GM23338 (cell line): ENCODE measurements around the gene SETD1B. TPM values are rescaled to one million over a fixed set of nuclear protein-coding genes. Genes with fewer than 3 reads are reported as not detected.

Source experiments
- EZH2phosphoT487 ChIP-seq: fragments of 200-600 bp; sonication (generic); IDR thresholded peaks from one replicate; pipeline ENCODE4 v1.8.1; 2018; ENCODE audit warnings: antibody characterized with exemption; ENCODE audit not compliant: unreplicated experiment
- NANOG ChIP-seq: IDR thresholded peaks from 2 replicates; pipeline ENCODE4 v1.6.1; 2016; ENCODE audit warnings: antibody characterized with exemption, borderline replicate concordance
- ZNF114 ChIP-seq: fragments of 250-450 bp; sonication (Bioruptor Pico); IDR thresholded peaks from 2 replicates; pipeline ENCODE4 v1.5.0; 2020; ENCODE audit warnings: mild to moderate bottlenecking, moderate library complexity
- polyA plus RNA-seq: library from polyadenylated mRNA; unstranded; fragments of >200 nt; fragmentation: Nextera tagmentation; extraction: Ambion mirVana; gene quantifications from 2 replicates; pipeline ENCODE4 v1.2.1, GENCODE V29; 2016
- total RNA-seq: library from RNA; depleted of rRNA; stranded (reverse); fragments of >200 nt; shearing (Covaris generic); gene quantifications from 2 replicates; pipeline ENCODE4 v1.2.3, GENCODE V29; 2014
- TF ChIP-seq, protein P1 (sequence below): fragments of 250-450 bp; sonication (Bioruptor Pico); IDR thresholded peaks from 2 replicates; pipeline ENCODE4 v1.5.0; 2020; ENCODE audit warnings: mild to moderate bottlenecking, moderate library complexity
- TF ChIP-seq, protein P2 (sequence below): IDR thresholded peaks from one replicate; pipeline ENCODE4 v1.6.1; 2018; ENCODE audit warnings: antibody characterized with exemption; ENCODE audit not compliant: unreplicated experiment

SETD1B gene
- total and polyA plus RNA-seq, 2 experiments from 2014 or later, result 3.1 to 8.7 TPM

DNA sequence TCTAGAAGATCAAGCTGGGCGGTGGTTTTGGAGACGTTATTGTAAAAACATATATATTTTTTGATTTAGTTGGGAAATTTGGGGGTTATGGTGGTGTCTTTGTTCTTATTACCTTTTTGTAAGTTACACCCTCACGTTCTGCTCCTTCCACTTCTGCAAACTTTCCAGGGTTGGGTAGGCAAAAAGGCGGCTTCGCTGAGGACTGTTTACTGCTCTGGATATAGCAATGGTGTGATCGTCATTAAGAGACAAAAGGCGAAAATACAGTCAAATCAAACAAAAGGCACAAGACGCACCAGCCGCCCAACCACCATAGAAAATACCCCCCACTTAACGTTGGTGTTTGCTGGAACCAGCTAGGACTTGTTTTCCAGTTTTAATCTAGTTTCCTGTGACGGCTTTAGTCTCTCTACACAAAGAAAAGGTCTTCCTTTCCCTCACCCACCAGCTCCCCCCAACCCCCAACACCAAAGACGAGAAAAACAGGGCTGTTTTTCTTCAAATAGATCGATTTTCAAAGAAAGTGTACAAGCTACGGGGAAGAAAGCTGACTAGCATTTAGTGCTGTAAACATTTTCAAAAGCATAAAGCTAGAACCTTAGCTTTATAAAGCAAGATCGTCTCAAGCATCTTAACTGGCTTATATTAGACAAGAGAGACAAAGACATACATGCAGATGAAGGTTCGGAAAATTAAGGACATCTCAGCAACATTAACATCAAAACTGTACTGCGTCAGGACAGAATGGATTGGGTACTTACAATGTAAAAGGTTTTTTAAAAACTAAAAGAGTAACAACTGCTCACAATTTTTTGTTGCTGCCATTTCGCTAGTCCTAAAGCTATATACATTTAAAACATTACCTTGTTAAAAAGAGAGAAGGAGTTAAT is 2.0 kb upstream of the SETD1B start (continued):
- TF ChIP-seq, protein P1, sequence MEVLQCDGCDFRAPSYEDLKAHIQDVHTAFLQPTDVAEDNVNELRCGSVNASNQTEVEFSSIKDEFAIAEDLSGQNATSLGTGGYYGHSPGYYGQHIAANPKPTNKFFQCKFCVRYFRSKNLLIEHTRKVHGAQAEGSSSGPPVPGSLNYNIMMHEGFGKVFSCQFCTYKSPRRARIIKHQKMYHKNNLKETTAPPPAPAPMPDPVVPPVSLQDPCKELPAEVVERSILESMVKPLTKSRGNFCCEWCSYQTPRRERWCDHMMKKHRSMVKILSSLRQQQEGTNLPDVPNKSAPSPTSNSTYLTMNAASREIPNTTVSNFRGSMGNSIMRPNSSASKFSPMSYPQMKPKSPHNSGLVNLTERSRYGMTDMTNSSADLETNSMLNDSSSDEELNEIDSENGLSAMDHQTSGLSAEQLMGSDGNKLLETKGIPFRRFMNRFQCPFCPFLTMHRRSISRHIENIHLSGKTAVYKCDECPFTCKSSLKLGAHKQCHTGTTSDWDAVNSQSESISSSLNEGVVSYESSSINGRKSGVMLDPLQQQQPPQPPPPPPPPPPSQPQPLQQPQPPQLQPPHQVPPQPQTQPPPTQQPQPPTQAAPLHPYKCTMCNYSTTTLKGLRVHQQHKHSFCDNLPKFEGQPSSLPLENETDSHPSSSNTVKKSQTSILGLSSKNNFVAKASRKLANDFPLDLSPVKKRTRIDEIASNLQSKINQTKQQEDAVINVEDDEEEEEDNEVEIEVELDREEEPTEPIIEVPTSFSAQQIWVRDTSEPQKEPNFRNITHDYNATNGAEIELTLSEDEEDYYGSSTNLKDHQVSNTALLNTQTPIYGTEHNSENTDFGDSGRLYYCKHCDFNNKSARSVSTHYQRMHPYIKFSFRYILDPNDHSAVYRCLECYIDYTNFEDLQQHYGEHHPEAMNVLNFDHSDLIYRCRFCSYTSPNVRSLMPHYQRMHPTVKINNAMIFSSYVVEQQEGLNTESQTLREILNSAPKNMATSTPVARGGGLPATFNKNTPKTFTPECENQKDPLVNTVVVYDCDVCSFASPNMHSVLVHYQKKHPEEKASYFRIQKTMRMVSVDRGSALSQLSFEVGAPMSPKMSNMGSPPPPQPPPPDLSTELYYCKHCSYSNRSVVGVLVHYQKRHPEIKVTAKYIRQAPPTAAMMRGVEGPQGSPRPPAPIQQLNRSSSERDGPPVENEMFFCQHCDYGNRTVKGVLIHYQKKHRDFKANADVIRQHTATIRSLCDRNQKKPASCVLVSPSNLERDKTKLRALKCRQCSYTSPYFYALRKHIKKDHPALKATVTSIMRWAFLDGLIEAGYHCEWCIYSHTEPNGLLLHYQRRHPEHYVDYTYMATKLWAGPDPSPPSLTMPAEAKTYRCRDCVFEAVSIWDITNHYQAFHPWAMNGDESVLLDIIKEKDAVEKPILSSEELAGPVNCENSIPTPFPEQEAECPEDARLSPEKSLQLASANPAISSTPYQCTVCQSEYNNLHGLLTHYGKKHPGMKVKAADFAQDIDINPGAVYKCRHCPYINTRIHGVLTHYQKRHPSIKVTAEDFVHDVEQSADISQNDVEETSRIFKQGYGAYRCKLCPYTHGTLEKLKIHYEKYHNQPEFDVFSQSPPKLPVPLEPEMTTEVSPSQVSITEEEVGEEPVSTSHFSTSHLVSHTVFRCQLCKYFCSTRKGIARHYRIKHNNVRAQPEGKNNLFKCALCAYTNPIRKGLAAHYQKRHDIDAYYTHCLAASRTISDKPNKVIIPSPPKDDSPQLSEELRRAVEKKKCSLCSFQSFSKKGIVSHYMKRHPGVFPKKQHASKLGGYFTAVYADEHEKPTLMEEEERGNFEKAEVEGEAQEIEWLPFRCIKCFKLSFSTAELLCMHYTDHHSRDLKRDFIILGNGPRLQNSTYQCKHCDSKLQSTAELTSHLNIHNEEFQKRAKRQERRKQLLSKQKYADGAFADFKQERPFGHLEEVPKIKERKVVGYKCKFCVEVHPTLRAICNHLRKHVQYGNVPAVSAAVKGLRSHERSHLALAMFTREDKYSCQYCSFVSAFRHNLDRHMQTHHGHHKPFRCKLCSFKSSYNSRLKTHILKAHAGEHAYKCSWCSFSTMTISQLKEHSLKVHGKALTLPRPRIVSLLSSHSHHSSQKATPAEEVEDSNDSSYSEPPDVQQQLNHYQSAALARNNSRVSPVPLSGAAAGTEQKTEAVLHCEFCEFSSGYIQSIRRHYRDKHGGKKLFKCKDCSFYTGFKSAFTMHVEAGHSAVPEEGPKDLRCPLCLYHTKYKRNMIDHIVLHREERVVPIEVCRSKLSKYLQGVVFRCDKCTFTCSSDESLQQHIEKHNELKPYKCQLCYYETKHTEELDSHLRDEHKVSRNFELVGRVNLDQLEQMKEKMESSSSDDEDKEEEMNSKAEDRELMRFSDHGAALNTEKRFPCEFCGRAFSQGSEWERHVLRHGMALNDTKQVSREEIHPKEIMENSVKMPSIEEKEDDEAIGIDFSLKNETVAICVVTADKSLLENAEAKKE (CRISPR knock-in tag), result no peak
- TF ChIP-seq EZH2phosphoT487 (no peak), NANOG (no peak), ZNF114 (no peak)
- TF ChIP-seq, protein P2, sequence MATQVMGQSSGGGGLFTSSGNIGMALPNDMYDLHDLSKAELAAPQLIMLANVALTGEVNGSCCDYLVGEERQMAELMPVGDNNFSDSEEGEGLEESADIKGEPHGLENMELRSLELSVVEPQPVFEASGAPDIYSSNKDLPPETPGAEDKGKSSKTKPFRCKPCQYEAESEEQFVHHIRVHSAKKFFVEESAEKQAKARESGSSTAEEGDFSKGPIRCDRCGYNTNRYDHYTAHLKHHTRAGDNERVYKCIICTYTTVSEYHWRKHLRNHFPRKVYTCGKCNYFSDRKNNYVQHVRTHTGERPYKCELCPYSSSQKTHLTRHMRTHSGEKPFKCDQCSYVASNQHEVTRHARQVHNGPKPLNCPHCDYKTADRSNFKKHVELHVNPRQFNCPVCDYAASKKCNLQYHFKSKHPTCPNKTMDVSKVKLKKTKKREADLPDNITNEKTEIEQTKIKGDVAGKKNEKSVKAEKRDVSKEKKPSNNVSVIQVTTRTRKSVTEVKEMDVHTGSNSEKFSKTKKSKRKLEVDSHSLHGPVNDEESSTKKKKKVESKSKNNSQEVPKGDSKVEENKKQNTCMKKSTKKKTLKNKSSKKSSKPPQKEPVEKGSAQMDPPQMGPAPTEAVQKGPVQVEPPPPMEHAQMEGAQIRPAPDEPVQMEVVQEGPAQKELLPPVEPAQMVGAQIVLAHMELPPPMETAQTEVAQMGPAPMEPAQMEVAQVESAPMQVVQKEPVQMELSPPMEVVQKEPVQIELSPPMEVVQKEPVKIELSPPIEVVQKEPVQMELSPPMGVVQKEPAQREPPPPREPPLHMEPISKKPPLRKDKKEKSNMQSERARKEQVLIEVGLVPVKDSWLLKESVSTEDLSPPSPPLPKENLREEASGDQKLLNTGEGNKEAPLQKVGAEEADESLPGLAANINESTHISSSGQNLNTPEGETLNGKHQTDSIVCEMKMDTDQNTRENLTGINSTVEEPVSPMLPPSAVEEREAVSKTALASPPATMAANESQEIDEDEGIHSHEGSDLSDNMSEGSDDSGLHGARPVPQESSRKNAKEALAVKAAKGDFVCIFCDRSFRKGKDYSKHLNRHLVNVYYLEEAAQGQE, result no peak
